GM18505 (cell line): ENCODE results near the gene MRPL43.

Source experiments
- ATAC-seq: cut with Tn5 transposase; IDR thresholded peaks from one replicate; pipeline ENCODE4 v1.9.1; 2021; ENCODE audit not compliant: unreplicated experiment
- POLR2A ChIP-seq: IDR thresholded peaks from 4 replicates; pipeline ENCODE4 v1.6.1; 2011; ENCODE audit warnings: borderline replicate concordance; ENCODE audit not compliant: insufficient read depth, insufficient read length; ENCODE audit errors: extremely low read depth

Gene MRPL43

GRCh38 chr10:100966887-100967286 is 20.4 kb downstream of the MRPL43 start:
- no peak for TF ChIP-seq POLR2A
- ATAC-seq: no peak

DNA sequence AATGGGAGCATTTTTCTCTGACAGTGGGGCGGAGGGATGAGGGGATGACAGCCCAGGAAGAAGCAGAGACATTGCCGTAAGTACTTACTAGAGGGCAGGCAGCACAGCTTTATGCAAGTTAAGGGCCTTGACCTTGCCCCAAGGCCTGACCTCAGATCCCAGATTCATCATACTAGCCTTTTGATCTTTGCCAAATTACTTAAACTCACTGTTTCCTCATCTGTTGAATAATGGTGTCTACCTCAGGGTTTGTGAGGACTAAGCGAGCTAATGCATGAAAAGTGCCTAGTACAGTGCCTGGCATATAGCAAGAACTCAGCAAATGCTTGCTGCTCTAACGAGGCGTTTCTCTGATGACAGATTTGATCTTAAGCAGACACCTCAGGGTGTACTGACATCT is 21.5 kb downstream of the MRPL43 start:
- no peak for ATAC-seq
- TF ChIP-seq POLR2A: no peak

GRCh38 chr10:100963826-100964225 is 23.5 kb downstream of the MRPL43 start:
- TF ChIP-seq POLR2A: no peak
- ATAC-seq: no peak

GRCh38 chr10:100962351-100963080 is 24.8 kb downstream of the MRPL43 start:
- no peak for TF ChIP-seq POLR2A
- ATAC-seq: no peak

DNA sequence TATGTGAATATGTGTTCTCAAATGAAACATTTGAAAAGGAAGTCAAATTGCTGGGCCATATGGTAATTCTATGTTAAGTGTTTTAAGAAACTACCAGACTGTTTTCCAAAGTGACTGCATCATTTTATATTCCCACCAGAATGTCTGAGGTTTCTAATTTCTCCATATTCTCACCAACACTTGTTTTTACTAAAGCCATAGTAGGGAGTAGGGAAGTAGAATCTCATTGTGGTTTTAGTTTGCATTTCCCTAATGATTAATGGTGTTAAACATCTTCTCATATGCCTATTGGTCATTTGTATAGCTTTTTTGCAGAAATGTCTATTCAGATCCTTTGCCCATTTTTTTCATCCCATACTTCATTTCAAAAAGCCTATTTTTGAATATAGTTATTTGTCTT is 27.0 kb downstream of the MRPL43 start:
- ATAC-seq: no peak
- no peak for TF ChIP-seq POLR2A

DNA sequence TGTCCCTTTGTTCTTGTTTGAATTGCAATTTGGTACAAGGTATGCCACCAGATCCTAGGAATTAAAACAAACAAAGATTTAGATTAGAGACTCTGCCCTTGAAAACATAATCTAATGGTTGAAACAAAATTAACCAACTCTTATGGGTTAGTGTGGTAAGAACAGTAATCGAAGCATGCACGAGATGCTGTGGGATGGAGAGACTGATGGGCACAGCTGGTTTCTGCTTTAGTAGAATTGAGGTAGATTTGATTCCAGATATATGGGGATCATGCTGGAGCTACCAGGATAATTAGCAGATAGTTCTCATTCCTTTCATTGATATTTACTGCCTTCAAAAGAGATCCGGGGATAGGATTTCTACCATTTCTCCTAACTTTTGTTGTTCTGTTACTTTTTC is 38.4 kb downstream of the MRPL43 start:
- no peak for TF ChIP-seq POLR2A

DNA sequence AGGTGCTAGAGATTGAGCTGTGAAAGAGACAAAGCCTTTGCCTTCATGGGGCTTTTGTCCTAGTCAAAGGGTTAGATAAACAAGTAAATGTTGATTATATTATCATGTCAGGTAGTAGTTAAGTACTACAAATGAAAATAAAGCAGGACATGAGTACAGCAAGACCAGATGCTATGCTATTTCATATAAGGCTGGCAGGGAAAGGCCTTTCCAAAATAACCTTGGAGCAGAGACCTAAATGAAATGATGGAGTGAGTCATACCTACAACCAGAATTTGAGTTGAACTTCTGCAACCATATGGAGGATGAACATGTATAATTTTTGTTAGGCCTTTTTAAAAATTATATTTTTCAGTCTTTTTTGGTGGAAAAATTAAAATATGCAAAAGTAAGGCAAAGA is 41.5 kb downstream of the MRPL43 start:
- ATAC-seq: no peak

More for the DNA sequence above, 38.4 kb downstream of the MRPL43 start:
- no peak for ATAC-seq

DNA sequence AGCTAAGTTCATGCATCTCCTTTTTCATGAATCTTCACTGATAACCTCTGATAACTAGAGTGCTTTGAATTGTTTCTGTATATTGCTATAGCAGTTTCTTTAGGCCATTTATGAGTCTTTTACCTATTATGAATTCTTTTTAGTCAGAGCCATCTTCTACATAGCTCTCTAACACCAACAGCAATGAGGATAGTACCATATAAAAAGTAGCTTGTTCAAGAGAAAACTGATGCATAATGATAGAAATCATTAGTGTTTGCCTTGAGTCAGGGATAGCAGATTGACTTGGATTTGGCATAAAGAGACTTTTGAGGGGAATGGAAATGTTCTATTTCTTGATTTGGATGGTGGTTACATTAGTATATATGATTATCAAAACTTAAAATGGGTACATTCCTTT is 43.8 kb downstream of the MRPL43 start:
- no peak for ATAC-seq
- no peak for TF ChIP-seq POLR2A

More for the DNA sequence above, 41.5 kb downstream of the MRPL43 start:
- no peak for TF ChIP-seq POLR2A

DNA sequence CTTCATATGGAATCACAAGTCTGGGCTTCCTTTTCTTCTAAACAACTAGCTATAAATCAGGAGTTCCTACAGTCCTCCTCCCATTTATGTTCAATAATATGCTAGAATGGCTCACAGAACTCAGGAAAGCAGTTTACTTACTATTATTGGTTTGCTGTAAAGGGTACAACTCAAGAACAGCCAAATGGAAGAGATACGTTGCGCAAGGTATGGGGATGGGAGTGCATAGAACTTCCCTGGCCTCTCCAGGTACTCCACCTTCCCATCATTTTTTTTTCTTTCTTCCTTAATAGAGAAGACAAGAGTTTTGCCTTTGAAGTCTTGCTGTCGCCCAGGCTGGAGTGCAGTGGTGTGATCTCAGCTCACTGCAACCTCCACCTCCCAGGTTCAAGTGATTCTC is 45.1 kb downstream of the MRPL43 start:
- TF ChIP-seq POLR2A: no peak
- ATAC-seq: no peak

DNA sequence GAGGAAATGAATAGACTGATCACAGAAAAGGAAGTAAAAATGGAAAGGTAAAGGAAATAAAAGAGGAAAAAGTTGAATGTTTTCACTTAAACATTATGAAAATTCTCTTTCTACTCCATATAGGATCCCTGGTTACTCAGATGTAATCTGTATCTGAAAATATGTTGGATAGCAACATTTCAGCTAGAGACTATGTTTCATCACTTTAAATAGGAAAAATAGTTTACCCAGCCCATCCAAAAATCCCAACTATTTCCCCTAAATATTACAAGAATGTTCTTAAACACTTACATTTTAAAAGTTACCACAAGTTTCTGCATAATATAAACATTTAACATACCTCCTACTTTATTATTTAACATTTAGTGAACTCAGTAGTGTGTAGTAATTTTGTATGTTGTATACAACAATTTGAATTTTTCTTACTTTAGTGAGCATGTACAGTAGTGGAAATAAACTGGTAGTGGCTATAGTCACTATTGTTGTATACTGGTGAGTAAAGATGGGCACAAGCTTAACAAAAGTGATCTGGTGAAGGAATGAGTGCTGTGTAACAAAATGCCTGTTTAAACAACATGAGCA is 47.4 kb downstream of the MRPL43 start:
- no peak for TF ChIP-seq POLR2A

More for the DNA sequence above, 47.4 kb downstream of the MRPL43 start:
- no peak for ATAC-seq
